ENCODE results near the gene ZSCAN20. TPM values are rescaled to one million over a fixed set of nuclear protein-coding genes. Genes with fewer than 3 reads are reported as not detected.
A peak's percentile ranks its signal among the peaks of the same experiment; 100 is the strongest.

Gene ZSCAN20
- total RNA-seq, 1 donor from 2014 or later: 7.1 TPM

GRCh38 chr1:33454646-33455282, 17.7 kb upstream of the ZSCAN20 start:
- DNase-seq (ENCODE audit: low read depth): no peak
- no peaks in the 10 kb centered on the region for H3K27me3 ChIP-seq (ENCODE audit: control insufficient read depth, insufficient read depth, low read length)
- no peak for TF ChIP-seq CTCF (IDR thresholded peaks at IDR 0.05; ENCODE audit: insufficient read depth, low read length, poor library complexity, severe bottlenecking)
- no peaks in the 10 kb centered on the region for H3K36me3 ChIP-seq (ENCODE audit: control insufficient read depth, insufficient read depth, low read length)
- no peak overlapping the region for H3K4me3 ChIP-seq (ENCODE audit: low read depth, low read length)

- DNase-seq (ENCODE audit: low read depth): no peak
- TF ChIP-seq CTCF (IDR thresholded peaks at IDR 0.05; ENCODE audit: insufficient read depth, low read length, poor library complexity, severe bottlenecking): peak; percentile 76
- Histone ChIP-seq H3K4me3 (ENCODE audit: low read depth, low read length) (no peak overlapping the region), H3K36me3 (ENCODE audit: control insufficient read depth, insufficient read depth, low read length) (no peaks in the 10 kb centered on the region), H3K27me3 (ENCODE audit: control insufficient read depth, insufficient read depth, low read length) (no peaks in the 10 kb centered on the region)
These were observed 16.6 kb upstream of the ZSCAN20 start for GRCh38 chr1:33455539-33456501.

DNA sequence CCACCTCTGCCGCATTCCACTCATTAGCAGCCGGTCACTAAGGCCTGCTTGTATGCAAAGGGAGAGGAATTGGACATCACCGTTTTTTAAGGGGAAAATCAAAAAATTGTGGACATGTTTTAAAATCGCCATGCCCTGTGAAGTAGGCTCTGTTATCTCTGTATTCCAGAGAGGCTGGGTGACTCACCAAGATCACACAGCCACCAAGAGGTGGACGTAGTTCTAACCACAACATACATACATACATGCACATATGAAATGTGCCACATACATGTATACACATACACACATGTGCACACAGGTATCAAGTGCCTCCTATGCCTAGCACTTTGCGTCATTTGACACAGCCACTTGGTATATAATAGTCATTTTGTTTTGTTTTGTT, 16.0 kb upstream of the ZSCAN20 start:
- DNase-seq (ENCODE audit: low read depth): no peak
- no peaks in the 10 kb centered on the region for H3K36me3 ChIP-seq (ENCODE audit: control insufficient read depth, insufficient read depth, low read length)
- no peaks in the 10 kb centered on the region for H3K27me3 ChIP-seq (ENCODE audit: control insufficient read depth, insufficient read depth, low read length)
- no peak for TF ChIP-seq CTCF (IDR thresholded peaks at IDR 0.05; ENCODE audit: insufficient read depth, low read length, poor library complexity, severe bottlenecking)
- no peak overlapping the region for H3K4me3 ChIP-seq (ENCODE audit: low read depth, low read length)

DNA sequence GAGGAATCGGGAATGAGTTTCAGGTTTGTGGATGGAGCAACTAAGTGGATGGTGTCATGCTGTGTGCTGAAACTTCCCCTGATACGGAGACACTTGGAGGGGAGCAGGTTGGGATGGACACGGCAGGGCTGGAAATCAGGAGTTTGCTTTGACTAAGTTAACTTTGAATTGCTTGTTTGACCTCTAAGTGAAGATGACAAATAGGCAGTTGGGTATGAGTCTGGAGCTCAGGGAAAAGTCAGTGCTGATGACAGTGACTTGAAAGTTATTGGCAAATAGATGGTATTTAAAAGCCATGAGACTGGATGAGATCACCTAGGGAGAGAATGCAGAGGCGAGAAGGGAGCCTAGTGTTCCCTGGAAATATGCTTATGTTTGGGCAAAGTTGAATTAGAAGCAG, 12.8 kb upstream of the ZSCAN20 start:
- no peak for DNase-seq (ENCODE audit: low read depth)
- TF ChIP-seq CTCF (IDR thresholded peaks at IDR 0.05; ENCODE audit: insufficient read depth, low read length, poor library complexity, severe bottlenecking): no peak
- H3K36me3 ChIP-seq (ENCODE audit: control insufficient read depth, insufficient read depth, low read length): no peaks in the 10 kb centered on the region
- no peaks in the 10 kb centered on the region for H3K27me3 ChIP-seq (ENCODE audit: control insufficient read depth, insufficient read depth, low read length)
- no peak overlapping the region for H3K4me3 ChIP-seq (ENCODE audit: low read depth, low read length)

- Histone ChIP-seq H3K36me3 (ENCODE audit: control insufficient read depth, insufficient read depth, low read length) (no peaks in the 10 kb centered on the region), H3K4me3 (ENCODE audit: low read depth, low read length) (no peak overlapping the region), H3K27me3 (ENCODE audit: control insufficient read depth, insufficient read depth, low read length) (no peaks in the 10 kb centered on the region)
- no peak for TF ChIP-seq CTCF (IDR thresholded peaks at IDR 0.05; ENCODE audit: insufficient read depth, low read length, poor library complexity, severe bottlenecking)
- DNase-seq (ENCODE audit: low read depth): no peak
These were observed 12.3 kb upstream of the ZSCAN20 start for GRCh38 chr1:33460144-33460543.
